Esophagus squamous epithelium (tissue), 4 donors: ENCODE data around the gene GBF1.

Experiments used
- POLR2A ChIP-seq, 4 donors: fragments of 450-650 bp; IDR thresholded peaks; one replicate each; pipeline ENCODE4 v1.6.1; 2017; ENCODE audit warnings: antibody characterized with exemption in 4 of 4, mild to moderate bottlenecking in 4 of 4, moderate library complexity in 3 of 4
- TF ChIP-seq, protein P1 (sequence below), 6 experiments: fragments of 450-650 bp in 4 of 6; fragments of 200-600 bp in 2 of 6; sonication (generic) in 2 of 6; IDR thresholded peaks; one replicate each; pipeline ENCODE4 v1.5.1; 2016 to 2019; ENCODE audit warnings: antibody characterized with exemption in 6 of 6, mild to moderate bottlenecking in 4 of 6, moderate library complexity in 4 of 6

- TF ChIP-seq, protein P1, sequence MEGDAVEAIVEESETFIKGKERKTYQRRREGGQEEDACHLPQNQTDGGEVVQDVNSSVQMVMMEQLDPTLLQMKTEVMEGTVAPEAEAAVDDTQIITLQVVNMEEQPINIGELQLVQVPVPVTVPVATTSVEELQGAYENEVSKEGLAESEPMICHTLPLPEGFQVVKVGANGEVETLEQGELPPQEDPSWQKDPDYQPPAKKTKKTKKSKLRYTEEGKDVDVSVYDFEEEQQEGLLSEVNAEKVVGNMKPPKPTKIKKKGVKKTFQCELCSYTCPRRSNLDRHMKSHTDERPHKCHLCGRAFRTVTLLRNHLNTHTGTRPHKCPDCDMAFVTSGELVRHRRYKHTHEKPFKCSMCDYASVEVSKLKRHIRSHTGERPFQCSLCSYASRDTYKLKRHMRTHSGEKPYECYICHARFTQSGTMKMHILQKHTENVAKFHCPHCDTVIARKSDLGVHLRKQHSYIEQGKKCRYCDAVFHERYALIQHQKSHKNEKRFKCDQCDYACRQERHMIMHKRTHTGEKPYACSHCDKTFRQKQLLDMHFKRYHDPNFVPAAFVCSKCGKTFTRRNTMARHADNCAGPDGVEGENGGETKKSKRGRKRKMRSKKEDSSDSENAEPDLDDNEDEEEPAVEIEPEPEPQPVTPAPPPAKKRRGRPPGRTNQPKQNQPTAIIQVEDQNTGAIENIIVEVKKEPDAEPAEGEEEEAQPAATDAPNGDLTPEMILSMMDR (IDR thresholded peaks at IDR 0.05), result no peak
- TF ChIP-seq POLR2A (IDR thresholded peaks at IDR 0.05), result no peak
Observed at GRCh38 chr10:102281102-102281487, 35.8 kb downstream of the GBF1 start.
